ENCODE measurements around the gene SIL1.
A peak's percentile ranks its signal among the peaks of the same experiment; 100 is the strongest.
"Not testable (repeated sequence)": the region's sequence is repeated elsewhere in the genome, so short reads cannot be mapped to it uniquely, and the experiment has no call there.

The SIL1 gene

GRCh38 chr5:139137697-139138096 lies 60.5 kb downstream of the SIL1 start:
- DNase-seq: peak; percentile 57

- DNase-seq: no peak
Measured at GRCh38 chr5:139134906-139135305, 63.3 kb downstream of the SIL1 start.

- DNase-seq: no peak
Measured at GRCh38 chr5:139133282-139133681, 64.9 kb downstream of the SIL1 start.

- no peak for DNase-seq
Measured at GRCh38 chr5:139132515-139132914, 65.7 kb downstream of the SIL1 start.

GRCh38 chr5:139131921-139132432 lies 66.2 kb downstream of the SIL1 start:
- DNase-seq: peak; percentile 72

GRCh38 chr5:139131465-139131864 lies 66.7 kb downstream of the SIL1 start:
- no peak for DNase-seq

- DNase-seq: no peak
Measured at GRCh38 chr5:139131062-139131461, 67.1 kb downstream of the SIL1 start.

- DNase-seq: no peak
Measured at GRCh38 chr5:139130214-139130613, 68.0 kb downstream of the SIL1 start.

- no peak for DNase-seq
Measured at GRCh38 chr5:139126711-139127111, 71.5 kb downstream of the SIL1 start.

GRCh38 chr5:139125991-139126390 lies 72.2 kb downstream of the SIL1 start:
- DNase-seq: no peak

GRCh38 chr5:139124774-139125520 lies 73.2 kb downstream of the SIL1 start:
- no peak for DNase-seq

- DNase-seq: no peak
Measured at GRCh38 chr5:139121120-139121519, 77.0 kb downstream of the SIL1 start.

- no peak for DNase-seq
Measured at GRCh38 chr5:139120521-139120920, 77.6 kb downstream of the SIL1 start.

GRCh38 chr5:139118804-139119203 lies 79.4 kb downstream of the SIL1 start:
- DNase-seq: no peak

GRCh38 chr5:139117342-139117884 lies 80.8 kb downstream of the SIL1 start:
- no peak for DNase-seq

- no peak for DNase-seq
Measured at GRCh38 chr5:139116100-139116655, 82.0 kb downstream of the SIL1 start.

GRCh38 chr5:139113892-139114291 lies 84.3 kb downstream of the SIL1 start:
- DNase-seq: no peak

GRCh38 chr5:139112362-139112761 lies 85.8 kb downstream of the SIL1 start:
- not testable (repeated sequence) for DNase-seq

- DNase-seq: no peak
Measured at GRCh38 chr5:139110526-139111168, 87.5 kb downstream of the SIL1 start.

- DNase-seq: no peak
Measured at GRCh38 chr5:139108063-139108824, 89.9 kb downstream of the SIL1 start.

GRCh38 chr5:139105621-139106071 lies 92.5 kb downstream of the SIL1 start:
- DNase-seq: peak; percentile 90

GRCh38 chr5:139104577-139105276 lies 93.4 kb downstream of the SIL1 start:
- DNase-seq: peak; percentile 24
